Panc1 (cell line): ENCODE measurements around the gene CAPN2. TPM values are rescaled to one million over a fixed set of nuclear protein-coding genes. Genes with fewer than 3 reads are reported as not detected.

ENCODE experiments used
- ATAC-seq: fragments of 200-7000 bp; cut with Tn5 transposase; 2 replicates; pipeline ENCODE4 v1.9.1; 2020; ENCODE audit warnings: mild to moderate bottlenecking, moderate library complexity
- BruUV-seq: library from RNA; stranded (reverse); fragments of 400-500 nt; replicated peaks from 2 replicates; lab custom pipeline; 2021; lab: Mats Ljungman, UMichigan
- CTCF ChIA-PET: fragments of 300-600 bp; sonication (Branson Sonifier 250); formaldehyde crosslinking; loops from one replicate; lab custom pipeline; 2022; ENCODE audit warnings: antibody characterized with exemption; lab: Charles Lee
- POLR2A ChIA-PET: fragments of 300-600 bp; sonication (Branson Sonifier 250); formaldehyde crosslinking; loops from one replicate; lab custom pipeline; 2022; ENCODE audit warnings: antibody characterized with exemption; lab: Charles Lee
- DNase-seq: peaks from one replicate; pipeline ENCODE4 v3.0.0-alpha.2; 2010; ENCODE audit warnings: low read depth, low spot score
- H3K27ac ChIP-seq: 2 replicates; pipeline ENCODE4 v1.5.1; 2011; ENCODE audit warnings: mild to moderate bottlenecking, low read length, inconsistent platforms
- H3K27me3 ChIP-seq: fragments of 200-500 bp; sonication (Bioruptor generic); 2 replicates; pipeline ENCODE4 v1.6.0; 2014; ENCODE audit warnings: low read length, inconsistent platforms; ENCODE audit not compliant: control insufficient read depth, insufficient read depth
- H3K36me3 ChIP-seq: fragments of 200-500 bp; sonication (Bioruptor generic); 2 replicates; pipeline ENCODE4 v1.5.1; 2014; ENCODE audit warnings: inconsistent platforms, mild to moderate bottlenecking, low read length, moderate library complexity; ENCODE audit not compliant: control insufficient read depth, insufficient read depth
- H3K4me1 ChIP-seq: 2 replicates; pipeline ENCODE4 v1.5.1; 2011; ENCODE audit warnings: inconsistent platforms, mild to moderate bottlenecking, low read length, moderate library complexity; ENCODE audit not compliant: control insufficient read depth, insufficient read depth
- H3K4me3 ChIP-seq, 2 experiments: 2 replicates each; pipeline ENCODE4 v1.5.1; 2011 to 2012; ENCODE audit warnings: low read depth in 2 of 2, low read length in 2 of 2, mild to moderate bottlenecking in 2 of 2, inconsistent platforms in 1 of 2, moderate library complexity in 1 of 2
- H3K9me3 ChIP-seq: fragments of 200-500 bp; sonication (Bioruptor generic); 2 replicates; pipeline ENCODE4 v1.5.1; 2014; ENCODE audit warnings: low read depth, mild to moderate bottlenecking, inconsistent platforms, low read length, moderate library complexity; ENCODE audit not compliant: control insufficient read depth, insufficient read depth
- POLR2AphosphoS5 ChIP-seq: IDR thresholded peaks from 2 replicates; pipeline ENCODE4 v1.6.1; 2012; ENCODE audit warnings: mild to moderate bottlenecking, low read depth, low read length, moderate library complexity
- SIN3A ChIP-seq: IDR thresholded peaks from 2 replicates; pipeline ENCODE4 v1.6.1; 2012; ENCODE audit warnings: low read depth, mild to moderate bottlenecking, low read length, moderate library complexity, borderline replicate concordance; ENCODE audit not compliant: insufficient read depth
- TCF7L2 ChIP-seq: IDR thresholded peaks from 2 replicates; pipeline ENCODE4 v1.6.1; 2011; ENCODE audit warnings: mild to moderate bottlenecking, low read depth, low read length, inconsistent platforms
- in situ Hi-C: cut with HindIII; loops from 2 replicates; pipeline ENCODE4 v1.10.0; 2016; ENCODE audit warnings: low sequenced_read_pairs, low pct_unique_long_range_greater_than_20kb
- intact Hi-C: fragments of 100-400 bp; cut with micrococcal nuclease; formaldehyde crosslinking; loops from one replicate; pipeline ENCODE4 v1.10.0; 2022; ENCODE audit not compliant: unreplicated experiment
- total RNA-seq: library from RNA; stranded (reverse); gene quantifications from one replicate; pipeline ENCODE4 v1.2.1, GENCODE V29; 2021; ENCODE audit not compliant: unreplicated experiment
- TF ChIP-seq, protein P1 (sequence below), 2 experiments: IDR thresholded peaks; 2 replicates each; pipeline ENCODE4 v1.6.1; 2011 to 2012; ENCODE audit warnings: low read depth in 2 of 2, control low read depth in 1 of 2, low read length in 1 of 2, mild to moderate bottlenecking in 1 of 2, moderate library complexity in 1 of 2; ENCODE audit not compliant: insufficient read depth in 1 of 2
- TF ChIP-seq, protein P2 (sequence below): fragments of 450-650 bp; IDR thresholded peaks from 2 replicates; pipeline ENCODE4 v1.5.1; 2017; ENCODE audit warnings: mild to moderate bottlenecking

Gene CAPN2
- total RNA-seq, 1 experiment from 2014 or later: 171 TPM

DNA sequence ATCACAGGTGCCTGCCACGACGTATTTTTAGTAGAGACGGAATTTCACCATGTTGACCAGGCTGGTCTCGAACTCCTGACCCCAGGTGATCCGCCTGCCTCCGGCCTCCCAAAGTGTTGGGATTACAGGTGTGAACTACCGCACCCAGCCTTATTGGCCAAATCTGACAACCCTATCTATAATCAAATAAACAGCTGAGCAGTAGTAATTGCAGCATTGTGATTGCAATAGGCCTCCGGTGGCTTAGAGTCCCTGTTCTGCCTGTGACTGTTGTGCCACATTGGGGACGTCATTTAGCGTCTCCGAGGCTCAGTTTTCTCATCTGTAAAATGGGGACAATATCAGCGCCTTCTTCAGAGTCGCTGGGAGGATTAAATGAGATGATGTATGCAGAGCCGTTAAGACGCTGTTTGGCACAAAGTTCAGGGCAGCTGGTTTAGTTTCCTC, 569 bp upstream of the CAPN2 start:
- H3K27ac ChIP-seq: peak overlapping the region; percentile 94
- CTCF ChIA-PET: interaction anchor here (0.6 to 1.0 kb wide), 2 partner anchors 38 to 339 kb away, joined by 4 to 5 read pairs; no protein-coding TSS in a partner anchor
- peak overlapping the region; percentile 57 to 74 for H3K4me3 ChIP-seq
- no peaks in the 10 kb centered on the region for H3K27me3 ChIP-seq
- DNase-seq (no peak), ATAC-seq (no peak)
- H3K4me1 ChIP-seq: peaks cover 72% of the 10 kb centered on the region
- TF ChIP-seq TCF7L2 (no peak), SIN3A (no peak), POLR2AphosphoS5 (no peak)
- TF ChIP-seq, protein P1, sequence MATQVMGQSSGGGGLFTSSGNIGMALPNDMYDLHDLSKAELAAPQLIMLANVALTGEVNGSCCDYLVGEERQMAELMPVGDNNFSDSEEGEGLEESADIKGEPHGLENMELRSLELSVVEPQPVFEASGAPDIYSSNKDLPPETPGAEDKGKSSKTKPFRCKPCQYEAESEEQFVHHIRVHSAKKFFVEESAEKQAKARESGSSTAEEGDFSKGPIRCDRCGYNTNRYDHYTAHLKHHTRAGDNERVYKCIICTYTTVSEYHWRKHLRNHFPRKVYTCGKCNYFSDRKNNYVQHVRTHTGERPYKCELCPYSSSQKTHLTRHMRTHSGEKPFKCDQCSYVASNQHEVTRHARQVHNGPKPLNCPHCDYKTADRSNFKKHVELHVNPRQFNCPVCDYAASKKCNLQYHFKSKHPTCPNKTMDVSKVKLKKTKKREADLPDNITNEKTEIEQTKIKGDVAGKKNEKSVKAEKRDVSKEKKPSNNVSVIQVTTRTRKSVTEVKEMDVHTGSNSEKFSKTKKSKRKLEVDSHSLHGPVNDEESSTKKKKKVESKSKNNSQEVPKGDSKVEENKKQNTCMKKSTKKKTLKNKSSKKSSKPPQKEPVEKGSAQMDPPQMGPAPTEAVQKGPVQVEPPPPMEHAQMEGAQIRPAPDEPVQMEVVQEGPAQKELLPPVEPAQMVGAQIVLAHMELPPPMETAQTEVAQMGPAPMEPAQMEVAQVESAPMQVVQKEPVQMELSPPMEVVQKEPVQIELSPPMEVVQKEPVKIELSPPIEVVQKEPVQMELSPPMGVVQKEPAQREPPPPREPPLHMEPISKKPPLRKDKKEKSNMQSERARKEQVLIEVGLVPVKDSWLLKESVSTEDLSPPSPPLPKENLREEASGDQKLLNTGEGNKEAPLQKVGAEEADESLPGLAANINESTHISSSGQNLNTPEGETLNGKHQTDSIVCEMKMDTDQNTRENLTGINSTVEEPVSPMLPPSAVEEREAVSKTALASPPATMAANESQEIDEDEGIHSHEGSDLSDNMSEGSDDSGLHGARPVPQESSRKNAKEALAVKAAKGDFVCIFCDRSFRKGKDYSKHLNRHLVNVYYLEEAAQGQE (IDR thresholded peaks at IDR 0.05; ENCODE audit: insufficient read depth in 1 of 2, low read depth in 2 of 2, low read length in 1 of 2): no peak
- TF ChIP-seq, protein P2, sequence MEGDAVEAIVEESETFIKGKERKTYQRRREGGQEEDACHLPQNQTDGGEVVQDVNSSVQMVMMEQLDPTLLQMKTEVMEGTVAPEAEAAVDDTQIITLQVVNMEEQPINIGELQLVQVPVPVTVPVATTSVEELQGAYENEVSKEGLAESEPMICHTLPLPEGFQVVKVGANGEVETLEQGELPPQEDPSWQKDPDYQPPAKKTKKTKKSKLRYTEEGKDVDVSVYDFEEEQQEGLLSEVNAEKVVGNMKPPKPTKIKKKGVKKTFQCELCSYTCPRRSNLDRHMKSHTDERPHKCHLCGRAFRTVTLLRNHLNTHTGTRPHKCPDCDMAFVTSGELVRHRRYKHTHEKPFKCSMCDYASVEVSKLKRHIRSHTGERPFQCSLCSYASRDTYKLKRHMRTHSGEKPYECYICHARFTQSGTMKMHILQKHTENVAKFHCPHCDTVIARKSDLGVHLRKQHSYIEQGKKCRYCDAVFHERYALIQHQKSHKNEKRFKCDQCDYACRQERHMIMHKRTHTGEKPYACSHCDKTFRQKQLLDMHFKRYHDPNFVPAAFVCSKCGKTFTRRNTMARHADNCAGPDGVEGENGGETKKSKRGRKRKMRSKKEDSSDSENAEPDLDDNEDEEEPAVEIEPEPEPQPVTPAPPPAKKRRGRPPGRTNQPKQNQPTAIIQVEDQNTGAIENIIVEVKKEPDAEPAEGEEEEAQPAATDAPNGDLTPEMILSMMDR: no peak
- POLR2A ChIA-PET: no interaction called here
- BruUV-seq: no TSS peak
- peaks cover 2% of the 10 kb centered on the region; the same call in 1 of the 2 replicates for H3K36me3 ChIP-seq
- intact Hi-C loops (loop anchor here (5.0 kb wide), 1 partner anchor 36 kb away; no protein-coding TSS in a partner anchor), in situ Hi-C loops (no loop called here)
- H3K9me3 ChIP-seq: no peaks in the 10 kb centered on the region

DNA sequence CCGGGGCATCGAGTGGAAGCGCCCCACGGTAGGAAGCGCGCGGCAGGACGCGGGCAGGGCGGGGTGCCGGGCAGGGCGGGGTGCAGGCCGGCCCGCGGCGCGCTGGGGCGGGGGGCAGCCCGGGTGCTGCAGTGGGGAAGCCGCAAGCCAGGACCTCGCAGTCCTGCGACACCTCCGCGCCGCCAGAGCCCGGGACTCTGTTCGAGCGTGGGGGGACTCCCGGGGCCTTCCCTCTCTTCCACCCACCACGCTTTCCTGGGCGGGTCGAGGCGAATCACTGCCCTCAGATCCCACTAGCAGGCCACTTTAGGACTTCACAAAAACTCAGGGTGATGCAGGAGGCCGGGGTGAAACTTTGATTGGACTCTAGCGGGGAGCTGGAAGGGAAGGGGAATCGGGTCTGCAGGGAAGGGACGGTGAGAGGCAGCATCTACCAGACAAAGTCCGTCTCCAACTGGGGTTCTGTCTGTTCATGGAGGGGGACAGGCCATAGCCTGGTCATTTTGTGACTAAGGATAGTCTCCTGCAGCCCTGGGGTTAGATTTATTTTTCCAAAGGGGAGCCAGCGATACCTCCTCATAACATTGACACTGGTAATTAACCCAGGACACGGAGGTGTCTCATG, 623 bp downstream of the CAPN2 start:
- TF ChIP-seq SIN3A: no peak
- TF ChIP-seq, protein P1 (IDR thresholded peaks at IDR 0.05; ENCODE audit: insufficient read depth in 1 of 2, low read depth in 2 of 2, low read length in 1 of 2): no peak
- TF ChIP-seq TCF7L2: no peak
- no peak for TF ChIP-seq POLR2AphosphoS5
- TF ChIP-seq, protein P2: no peak
- no TSS peak for BruUV-seq
- CTCF ChIA-PET: no interaction called here
- Histone ChIP-seq H3K27ac (peak overlapping the region; percentile 96), H3K4me1 (peaks cover 62% of the 10 kb centered on the region), H3K36me3 (peaks cover 2% of the 10 kb centered on the region; the same call in 1 of the 2 replicates), H3K4me3 (peak overlapping the region; percentile 74 to 93), H3K9me3 (no peaks in the 10 kb centered on the region), H3K27me3 (no peaks in the 10 kb centered on the region)
- POLR2A ChIA-PET: no interaction called here
- peak; percentile 47 for ATAC-seq
- in situ Hi-C loops: no loop called here
- DNase-seq: no peak
- intact Hi-C loops: loop anchor here (5.0 kb wide), 1 partner anchor 34 kb away; no protein-coding TSS in a partner anchor
